Measurements from ENCODE around the gene KRTAP5-6.

The KRTAP5-6 gene

DNA sequence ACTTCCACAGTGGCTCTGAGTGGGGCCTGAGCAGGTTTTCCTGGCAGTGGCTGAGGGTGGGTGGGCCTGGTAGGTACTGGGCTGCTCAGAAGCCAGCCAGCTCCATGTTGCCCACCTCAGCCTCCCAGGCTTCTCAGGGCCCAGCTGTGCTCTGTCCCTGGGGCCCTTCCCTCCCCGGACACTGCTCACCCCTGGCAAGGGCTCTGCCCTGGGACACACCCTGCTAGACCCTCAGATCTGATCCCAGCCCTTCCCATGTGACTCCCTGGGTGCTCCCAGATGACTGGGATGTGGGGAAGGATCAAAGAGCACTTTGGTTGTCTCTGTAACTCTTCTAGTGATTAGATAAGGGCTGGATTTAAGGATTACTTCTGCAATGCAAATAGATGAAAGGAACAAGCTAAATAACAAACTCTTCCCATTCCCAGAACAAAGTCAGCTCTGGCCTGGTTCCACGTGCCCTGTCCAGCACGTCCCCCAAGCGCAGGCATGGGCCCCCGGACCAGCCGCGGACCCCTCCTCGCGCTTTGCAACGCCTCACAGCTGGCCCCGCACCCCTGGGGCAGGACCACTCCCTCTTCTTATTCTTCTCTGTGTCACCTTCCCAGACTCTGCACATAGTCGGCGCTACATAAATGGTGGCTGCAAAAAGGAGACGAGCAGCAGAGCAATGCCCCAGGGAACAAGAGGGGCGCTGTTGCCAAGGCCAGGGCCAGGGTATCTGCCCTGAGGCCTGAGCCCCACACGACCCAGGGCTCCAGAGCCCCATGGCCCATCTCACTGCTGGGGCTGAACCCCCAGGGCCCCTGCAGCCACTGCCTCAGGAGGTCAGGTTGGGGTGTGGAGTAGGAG lies 5.7 kb upstream of the KRTAP5-6 start:
- TF ChIP-seq CTCF (IDR thresholded peaks at IDR 0.05; ENCODE audit: insufficient read depth, missing control alignments): no peak
- DNase-seq (ENCODE audit: insufficient read length, low spot score): no peak
- no peak for FAIRE-seq

GRCh38 chr11:1691878-1692707 lies 4.9 kb upstream of the KRTAP5-6 start:
- no peak for DNase-seq (ENCODE audit: insufficient read length, low spot score)
- TF ChIP-seq CTCF (IDR thresholded peaks at IDR 0.05; ENCODE audit: insufficient read depth, missing control alignments): no peak
- FAIRE-seq: no peak

DNA sequence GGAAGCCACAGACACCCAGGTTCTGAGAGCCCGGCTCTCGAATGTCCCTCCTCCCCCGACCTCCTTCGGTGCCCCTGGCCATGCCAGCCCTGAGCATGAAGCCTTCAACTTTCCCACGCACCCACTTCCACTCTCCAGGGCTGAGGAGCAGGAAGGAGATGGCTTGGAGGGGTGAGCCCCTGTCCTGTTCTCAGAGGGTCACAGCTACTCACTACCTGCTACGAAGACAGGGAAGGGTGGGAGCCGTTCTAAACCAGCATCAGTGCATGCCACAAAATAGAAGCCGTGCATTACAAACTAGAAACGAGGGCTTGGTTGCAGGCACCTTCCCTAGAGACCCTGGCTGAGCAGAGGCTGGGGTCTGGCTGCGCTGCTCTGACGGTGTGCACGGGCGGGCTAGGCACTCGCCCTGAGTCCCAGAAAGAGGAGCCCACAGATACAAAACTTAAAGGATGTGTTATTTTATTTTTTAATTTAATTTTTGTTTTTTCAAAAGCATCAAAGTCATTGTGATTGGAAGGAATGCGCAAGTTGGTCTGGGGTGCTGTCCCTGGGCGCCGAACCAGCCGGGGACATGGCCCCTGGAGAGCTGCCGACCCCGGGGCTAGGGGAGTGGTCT lies 4.2 kb upstream of the KRTAP5-6 start:
- DNase-seq (ENCODE audit: insufficient read length, low spot score) (no peak), FAIRE-seq (no peak)
- no peak for TF ChIP-seq CTCF (IDR thresholded peaks at IDR 0.05; ENCODE audit: insufficient read depth, missing control alignments)

DNA sequence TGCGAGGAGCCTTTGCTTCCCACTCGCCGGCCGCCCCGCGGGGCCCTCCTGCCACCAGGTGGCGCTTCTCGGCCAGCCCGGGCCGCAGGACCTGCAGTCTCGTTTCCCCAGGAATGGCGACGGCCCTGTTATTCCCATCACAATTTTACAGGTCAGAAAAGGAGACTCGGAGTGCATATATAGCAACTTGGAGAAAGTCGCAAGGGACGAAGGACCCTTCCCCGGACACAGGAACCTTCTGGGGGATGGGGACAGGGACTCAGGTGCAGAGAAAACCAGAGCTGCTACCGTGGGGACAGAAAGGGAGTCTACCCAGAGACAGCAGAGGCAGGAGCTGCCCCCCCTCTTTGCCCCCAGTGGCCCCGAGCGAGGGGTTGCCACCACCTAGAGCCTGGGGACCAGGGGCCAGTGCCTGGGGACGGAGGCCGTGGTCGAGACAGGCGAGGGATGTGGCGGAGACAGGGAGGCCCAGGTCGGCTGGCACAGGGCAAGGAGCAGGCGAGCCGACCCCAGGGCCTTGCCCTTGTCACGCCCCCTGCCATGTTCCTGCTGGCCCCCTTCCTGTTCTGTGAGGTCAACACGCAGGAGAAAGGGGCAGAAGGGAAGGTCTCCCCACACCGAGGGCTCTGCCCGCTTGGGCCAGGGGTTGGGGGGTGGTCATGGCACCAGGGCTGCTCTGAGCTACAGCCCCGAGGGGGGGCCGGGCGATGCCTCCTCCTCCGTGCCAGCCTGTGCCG lies 3.5 kb upstream of the KRTAP5-6 start:
- DNase-seq (ENCODE audit: insufficient read length, low spot score) (peak; percentile 34), FAIRE-seq (no peak)
- TF ChIP-seq CTCF (IDR thresholded peaks at IDR 0.05; ENCODE audit: insufficient read depth, missing control alignments): peak; percentile 64

GRCh38 chr11:1694064-1694845 lies 2.7 kb upstream of the KRTAP5-6 start:
- peak; percentile 34 for DNase-seq (ENCODE audit: insufficient read length, low spot score)

More at GRCh38 chr11:1694064-1694845, 2.7 kb upstream of the KRTAP5-6 start:
- TF ChIP-seq CTCF (IDR thresholded peaks at IDR 0.05; ENCODE audit: insufficient read depth, missing control alignments): peak; percentile 75
- no peak for FAIRE-seq

Measured in D721Med (cell line).